WTC11 (cell line): Measurements from ENCODE around the gene YDJC.

Experiments used
- CREB1 ChIP-seq: sonication (generic); formaldehyde crosslinking; IDR thresholded peaks from 2 replicates; pipeline ENCODE4 v1.8.0; 2023; ENCODE audit warnings: mild to moderate bottlenecking, missing genetic modification reagents
- CTCF ChIP-seq: fragments of 200-600 bp; IDR thresholded peaks from 2 replicates; pipeline ENCODE4 v1.8.0; 2022; ENCODE audit warnings: antibody characterized with exemption
- GABPB1 ChIP-seq: sonication (generic); formaldehyde crosslinking; IDR thresholded peaks from 2 replicates; pipeline ENCODE4 v1.8.1; 2023; ENCODE audit warnings: mild to moderate bottlenecking, missing genetic modification reagents
- NFYB ChIP-seq: sonication (generic); formaldehyde crosslinking; conservative IDR thresholded peaks from 2 replicates; pipeline ENCODE4 v1.8.0; 2022; ENCODE audit warnings: low read depth, missing genetic modification reagents
- USF1 ChIP-seq: sonication (generic); formaldehyde crosslinking; IDR thresholded peaks from 2 replicates; pipeline ENCODE4 v1.8.0; 2022; ENCODE audit warnings: mild to moderate bottlenecking, missing genetic modification reagents
- ZNF121 ChIP-seq: sonication (generic); formaldehyde crosslinking; IDR thresholded peaks from 2 replicates; pipeline ENCODE4 v1.8.0; 2023; ENCODE audit warnings: missing genetic modification reagents
- TF ChIP-seq, protein P1 (sequence below): sonication (generic); formaldehyde crosslinking; IDR thresholded peaks from 2 replicates; pipeline ENCODE4 v1.8.0; 2022; ENCODE audit warnings: mild to moderate bottlenecking, missing genetic modification reagents

GRCh38 chr22:21634081-21634480, 4.3 kb upstream of the YDJC start:
- TF ChIP-seq USF1 (CRISPR knock-in tag) = no peak
- TF ChIP-seq ZNF121 (CRISPR knock-in tag) = no peak
- no peak for TF ChIP-seq CREB1 (CRISPR knock-in tag)
- TF ChIP-seq CTCF = no peak
- TF ChIP-seq GABPB1 = no peak
- TF ChIP-seq, protein P1, sequence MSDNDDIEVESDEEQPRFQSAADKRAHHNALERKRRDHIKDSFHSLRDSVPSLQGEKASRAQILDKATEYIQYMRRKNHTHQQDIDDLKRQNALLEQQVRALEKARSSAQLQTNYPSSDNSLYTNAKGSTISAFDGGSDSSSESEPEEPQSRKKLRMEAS (CRISPR knock-in tag) = no peak
- TF ChIP-seq NFYB (CRISPR knock-in tag) = no peak
